Middle frontal gyrus (tissue), 1 donor: ENCODE data around the gene SH3BP1.

Experiments
- DNase-seq: peaks from one replicate; pipeline ENCODE4 v3.0.0-alpha.2; 2015; ENCODE audit warnings: low spot score; ENCODE audit errors: extremely low spot score

Gene SH3BP1

DNA sequence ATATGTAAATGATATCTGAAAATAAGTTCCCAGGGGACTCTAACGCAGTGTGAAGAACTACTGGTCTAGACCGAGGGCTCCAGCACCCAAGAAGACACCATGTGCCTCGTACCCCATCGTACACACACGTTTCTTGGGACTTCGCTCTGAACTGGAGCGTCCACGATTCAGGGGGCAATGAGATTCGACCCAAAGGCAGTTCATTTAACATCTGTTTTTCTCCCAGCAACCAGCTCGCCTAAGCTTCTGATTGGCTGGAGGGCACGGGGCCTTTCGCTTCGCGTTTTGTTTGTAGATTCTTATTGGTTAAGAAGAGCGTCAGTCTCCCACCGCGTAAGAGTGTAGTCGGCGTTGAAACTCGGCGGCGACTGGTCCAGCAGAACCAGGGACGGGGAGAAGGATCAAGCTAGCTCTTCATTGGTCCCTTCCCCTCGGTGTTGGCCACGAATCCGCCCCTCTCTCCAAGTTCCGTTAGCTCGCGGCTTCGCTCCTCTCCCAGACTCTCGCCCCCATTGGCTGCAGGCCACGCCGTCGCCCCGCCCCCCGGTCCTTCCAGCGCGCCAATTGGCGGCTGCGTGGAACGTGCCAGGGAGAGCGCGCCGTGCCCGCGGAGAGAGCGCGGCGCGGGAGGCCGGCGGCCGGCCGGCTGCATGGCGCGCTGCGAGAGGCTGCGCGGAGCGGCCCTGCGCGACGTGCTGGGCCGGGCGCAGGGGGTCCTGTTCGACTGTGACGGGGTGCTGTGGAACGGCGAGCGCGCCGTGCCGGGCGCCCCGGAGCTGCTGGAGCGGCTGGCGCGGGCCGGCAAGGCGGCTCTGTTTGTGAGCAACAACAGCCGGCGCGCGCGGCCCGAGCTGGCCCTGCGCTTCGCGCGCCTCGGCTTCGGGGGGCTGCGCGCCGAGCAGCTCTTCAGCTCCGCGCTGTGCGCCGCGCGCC is 18.9 kb downstream of the SH3BP1 start, which contains the start of gene PDXP:
PDXP (plus strand) TSS at position 591 of the 933 bp plus-strand sequence; CDS start at position 651, 60 bp downstream.
- peak; percentile 96 for DNase-seq

DNA sequence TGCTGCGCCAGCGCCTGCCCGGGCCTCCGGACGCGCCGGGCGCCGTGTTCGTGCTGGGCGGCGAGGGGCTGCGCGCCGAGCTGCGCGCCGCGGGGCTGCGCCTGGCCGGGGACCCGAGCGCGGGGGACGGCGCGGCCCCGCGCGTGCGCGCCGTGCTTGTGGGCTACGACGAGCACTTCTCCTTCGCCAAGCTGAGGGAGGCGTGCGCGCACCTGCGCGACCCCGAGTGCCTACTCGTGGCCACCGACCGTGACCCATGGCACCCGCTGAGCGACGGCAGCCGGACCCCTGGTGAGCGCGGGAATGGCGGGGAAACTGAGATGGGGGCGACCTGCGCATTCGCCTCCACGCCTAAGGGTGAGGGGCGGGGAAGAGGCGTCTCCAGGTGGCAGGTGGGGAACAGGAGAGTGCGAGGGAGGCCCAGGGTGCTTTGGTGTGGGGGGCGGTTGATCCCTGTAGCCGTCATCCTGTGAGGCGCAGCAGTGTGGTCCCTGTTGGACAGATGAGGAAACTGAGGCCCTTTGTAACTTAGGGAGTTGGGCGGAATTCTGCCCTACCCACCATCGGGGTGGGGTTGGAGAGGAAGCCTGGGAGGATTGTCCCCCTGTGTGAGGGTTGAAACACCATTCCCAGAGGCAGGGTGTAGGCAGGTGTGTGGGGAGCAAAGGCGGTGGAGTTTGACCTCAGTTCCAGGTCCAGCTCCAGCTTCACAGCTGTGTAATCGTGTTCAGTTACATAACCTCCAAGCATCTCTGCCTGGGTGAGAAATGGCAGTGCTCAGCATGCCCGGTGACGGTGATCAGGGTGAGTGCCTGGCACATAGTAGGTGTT is 19.8 kb downstream of the SH3BP1 start:
- peak; percentile 12 for DNase-seq

DNA sequence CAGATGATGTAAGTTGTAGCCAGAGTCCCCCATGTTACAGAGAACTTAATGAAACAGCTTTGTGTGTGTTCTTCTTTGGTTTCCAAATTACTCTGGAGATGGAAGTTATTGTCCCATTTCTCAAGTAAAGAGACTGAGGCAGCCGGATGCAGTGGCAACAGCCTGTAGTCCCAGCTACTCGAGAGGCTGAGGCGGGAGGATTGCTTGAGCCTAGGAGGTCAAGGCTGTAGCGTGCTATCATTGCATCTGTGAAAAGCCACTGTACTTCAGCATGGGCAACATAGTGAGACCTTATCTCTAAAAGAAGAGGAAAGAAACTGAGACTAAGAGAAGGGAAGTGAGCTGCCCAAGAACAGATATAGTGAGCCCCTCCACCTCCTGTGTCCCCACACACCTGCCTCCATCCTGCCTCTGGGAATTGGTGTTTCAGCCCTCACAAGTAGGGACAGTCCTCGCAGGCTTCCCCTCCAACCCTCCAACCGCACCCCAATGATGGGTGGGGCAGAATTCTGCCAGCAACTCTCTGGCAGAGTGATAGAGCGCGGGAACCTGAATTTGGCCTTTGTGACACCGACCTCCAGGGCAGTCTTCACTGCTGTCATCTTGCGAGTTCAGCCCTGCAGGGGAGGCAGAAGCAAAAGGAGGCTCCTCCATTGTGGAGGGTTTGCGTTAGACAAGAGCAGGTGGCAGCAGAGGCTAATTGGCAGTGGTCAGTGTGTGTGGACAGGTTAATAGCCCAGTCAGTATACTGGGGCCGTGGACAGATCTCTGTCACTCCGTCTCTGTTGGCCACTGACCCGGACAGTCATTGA is 20.6 kb downstream of the SH3BP1 start:
- DNase-seq = no peak

DNA sequence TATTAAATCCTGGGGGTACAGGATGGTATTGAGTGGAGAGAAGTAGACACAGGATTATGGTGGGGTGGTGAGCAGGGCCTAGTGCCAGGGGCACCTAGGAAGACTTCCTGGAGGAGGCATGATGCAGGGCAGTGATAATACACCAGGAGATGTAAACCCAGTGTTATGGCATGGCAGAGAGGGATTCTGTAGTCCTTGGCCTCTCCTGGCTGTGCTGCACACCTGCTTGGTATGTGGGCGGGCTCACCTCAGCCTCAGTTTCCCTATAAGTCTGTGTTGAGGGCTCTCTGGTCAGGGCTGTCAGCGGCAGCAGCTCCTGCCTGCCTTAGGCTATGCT is 21.2 kb downstream of the SH3BP1 start:
- DNase-seq = no peak

DNA sequence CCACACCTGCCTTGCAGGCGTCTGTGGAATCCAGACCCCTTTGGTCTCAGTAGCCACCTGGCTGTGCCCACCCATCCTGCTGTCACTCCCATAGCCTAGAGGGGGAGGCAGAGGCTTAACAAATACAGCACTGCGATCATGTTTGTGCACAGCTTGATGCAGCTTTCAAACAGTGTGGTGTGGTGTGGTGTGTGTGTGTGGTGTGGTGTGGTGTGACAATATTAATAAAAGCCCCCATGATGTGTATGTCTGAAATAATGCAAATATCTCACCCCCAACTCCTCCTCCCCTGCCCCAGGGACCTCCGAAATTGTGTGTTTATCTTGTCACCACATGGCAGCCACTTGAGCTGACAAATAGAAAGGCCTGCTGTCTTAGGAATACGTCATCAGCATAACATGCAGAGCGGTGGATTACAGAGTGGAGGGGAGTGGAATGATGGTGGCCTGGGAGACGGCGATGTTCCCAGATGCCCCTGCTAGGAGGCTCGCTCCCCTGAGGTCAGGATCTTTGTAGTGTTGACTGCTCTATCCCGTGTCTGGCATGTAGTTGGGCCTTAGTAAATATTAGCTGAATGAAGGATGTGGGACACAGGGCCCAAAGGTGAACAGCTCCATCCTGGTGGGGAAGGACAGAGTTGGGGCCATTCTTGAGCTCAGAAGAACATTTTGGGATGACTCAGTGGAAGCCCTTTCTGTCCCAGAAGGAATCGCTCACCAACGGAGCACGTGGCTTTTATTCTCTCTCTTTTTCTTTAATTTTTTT is 21.9 kb downstream of the SH3BP1 start:
- DNase-seq = no peak

DNA sequence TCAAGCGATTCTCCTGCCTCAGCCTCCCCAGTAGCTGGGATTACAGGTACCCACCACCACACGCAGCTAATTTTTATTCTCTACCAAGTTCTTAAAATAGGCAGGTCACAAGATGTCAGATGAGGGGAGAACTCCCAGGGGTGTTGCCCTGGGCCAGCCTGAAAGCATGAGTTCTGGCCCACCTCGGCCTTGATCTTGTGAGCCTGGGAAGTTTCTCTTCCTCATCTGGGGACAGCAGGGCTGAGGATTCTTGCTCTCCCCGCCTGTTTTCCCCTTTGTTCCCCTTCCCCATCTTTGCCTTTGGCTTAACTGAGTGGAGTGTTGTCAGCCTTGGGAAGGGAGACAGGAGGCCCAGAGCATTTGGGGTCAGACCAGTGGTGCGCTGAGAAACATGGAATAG is 22.6 kb downstream of the SH3BP1 start:
- DNase-seq = no peak

DNA sequence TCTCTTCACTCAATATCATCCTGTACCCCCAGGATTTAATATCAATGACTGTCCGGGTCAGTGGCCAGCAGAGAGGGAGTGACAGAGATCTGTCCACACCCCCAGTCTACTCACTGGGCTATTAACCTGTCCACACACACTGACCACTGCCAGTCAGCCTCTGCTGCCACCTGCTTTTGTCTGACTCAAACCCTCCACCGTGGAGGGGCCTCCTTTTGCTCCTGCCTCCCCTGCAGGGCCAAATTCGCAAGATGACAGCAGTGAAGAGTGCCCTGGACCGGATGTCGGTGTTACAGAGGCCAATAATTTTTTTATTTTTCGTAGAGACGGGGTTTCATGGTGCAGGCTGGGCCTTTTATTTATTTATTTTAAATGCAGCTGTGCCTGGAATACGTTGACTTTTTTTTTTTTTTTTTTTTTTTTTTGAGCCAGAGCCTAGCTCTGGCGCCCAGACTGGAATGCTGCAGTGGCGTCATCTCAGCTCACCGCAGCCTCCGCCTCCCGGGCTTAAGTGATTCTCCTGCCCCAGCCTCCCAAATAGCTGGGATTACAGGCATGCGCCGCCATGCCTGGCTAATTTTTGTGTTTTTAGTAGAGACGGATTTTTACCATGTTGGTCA is 24.2 kb downstream of the SH3BP1 start:
- no peak for DNase-seq

DNA sequence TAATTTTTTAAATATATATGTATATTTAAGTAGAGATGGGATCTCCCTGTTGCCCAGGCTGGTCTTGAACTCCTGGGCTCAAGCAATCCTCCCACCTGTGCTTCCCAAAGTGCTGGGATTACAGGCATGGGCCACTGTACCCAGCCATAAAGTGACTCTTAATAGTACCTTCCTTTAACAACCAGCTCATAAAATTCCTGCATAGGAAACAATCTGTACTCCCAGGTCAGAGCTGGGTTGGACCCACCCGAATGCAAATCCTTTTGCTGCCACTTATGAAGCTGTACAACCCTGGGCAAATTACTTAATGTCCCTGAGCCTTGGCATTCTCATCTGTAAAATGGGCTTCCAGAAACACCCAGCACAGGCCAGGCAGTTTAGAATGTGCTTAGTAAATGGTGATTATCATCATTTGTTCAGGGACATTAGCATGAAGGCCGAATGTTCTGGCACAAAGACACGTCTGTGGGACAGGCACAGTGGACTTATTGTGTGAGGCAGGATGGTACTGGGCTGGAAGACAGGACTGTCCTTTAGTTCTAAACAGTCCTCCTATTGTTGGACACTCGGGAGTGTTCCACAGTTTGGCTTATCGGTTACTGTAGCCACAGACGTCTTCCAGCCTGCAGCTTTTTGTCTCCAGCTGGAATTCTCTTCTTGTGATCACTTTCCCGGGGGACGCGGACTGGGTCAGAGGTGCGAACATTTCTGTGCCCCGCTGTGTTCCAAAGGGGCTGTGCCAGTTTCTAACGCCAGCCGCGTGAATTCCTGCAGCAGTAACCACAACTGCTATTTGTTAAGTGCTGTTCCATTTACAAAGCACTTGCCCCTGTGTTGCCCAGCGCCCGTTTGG is 25.0 kb downstream of the SH3BP1 start:
- DNase-seq = peak; percentile 70

DNA sequence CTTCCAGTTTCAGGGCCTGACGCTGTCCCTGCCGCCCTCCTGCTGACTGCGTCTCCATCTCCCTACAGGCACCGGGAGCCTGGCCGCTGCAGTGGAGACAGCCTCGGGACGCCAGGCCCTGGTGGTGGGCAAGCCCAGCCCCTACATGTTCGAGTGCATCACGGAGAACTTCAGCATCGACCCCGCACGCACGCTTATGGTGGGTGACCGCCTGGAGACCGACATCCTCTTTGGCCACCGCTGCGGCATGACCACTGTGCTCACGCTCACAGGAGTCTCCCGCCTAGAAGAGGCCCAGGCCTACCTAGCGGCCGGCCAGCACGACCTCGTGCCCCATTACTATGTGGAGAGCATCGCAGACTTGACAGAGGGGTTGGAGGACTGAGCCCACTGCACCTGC is 26.0 kb downstream of the SH3BP1 start:
- DNase-seq = no peak

DNA sequence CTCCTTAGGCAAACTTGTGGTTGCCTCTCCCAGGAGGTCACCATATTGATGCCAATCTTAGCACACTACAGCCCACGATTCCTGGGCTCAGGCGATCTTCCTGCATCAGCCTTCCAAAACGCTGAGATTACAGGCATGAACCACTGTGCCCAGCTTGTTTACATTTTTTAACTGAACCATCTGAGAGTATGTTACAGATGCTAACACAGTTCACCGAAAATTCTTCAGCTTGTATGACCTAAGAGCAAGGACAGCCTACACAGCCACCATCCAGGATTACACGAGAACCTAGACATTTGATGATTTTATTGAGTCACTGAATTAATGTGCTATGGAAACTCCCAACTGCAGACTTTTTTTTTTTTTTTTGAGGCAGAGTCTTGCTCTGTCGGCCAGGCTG is 30.1 kb downstream of the SH3BP1 start:
- DNase-seq = no peak

DNA sequence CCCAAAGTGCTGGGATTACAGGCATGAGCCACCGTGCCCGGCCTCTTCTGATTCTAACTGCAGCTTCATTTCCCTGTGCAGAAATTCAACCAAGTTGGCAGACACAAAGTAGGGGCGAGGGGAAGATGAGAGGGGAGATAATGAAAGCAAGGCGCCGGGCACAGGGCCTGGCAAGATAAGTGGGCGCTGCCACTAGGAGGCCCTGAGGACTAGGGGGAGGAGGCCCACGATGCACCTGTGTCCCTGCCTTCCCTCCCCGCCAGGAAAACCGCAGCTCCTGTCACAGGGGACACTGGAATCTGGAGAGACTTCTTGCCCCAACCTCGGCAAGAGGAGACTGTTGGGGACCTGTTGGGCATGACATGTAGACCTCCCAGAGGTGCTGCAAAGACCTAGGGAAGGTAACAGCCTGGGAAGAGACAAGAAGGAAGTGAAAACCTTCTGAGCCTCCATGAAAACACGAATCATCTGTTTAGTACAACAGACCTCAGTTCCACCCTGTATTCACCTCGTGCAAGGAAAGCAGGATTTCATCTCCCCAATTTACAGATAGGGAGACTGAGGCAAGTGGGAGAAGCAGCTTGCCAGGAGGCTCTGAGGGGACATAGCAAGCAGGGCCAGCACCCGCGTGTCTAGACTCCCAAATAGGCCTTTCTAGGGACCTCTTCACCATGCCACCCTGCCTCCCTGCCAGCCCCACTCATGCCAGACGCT is 32.9 kb downstream of the SH3BP1 start:
- no peak for DNase-seq

DNA sequence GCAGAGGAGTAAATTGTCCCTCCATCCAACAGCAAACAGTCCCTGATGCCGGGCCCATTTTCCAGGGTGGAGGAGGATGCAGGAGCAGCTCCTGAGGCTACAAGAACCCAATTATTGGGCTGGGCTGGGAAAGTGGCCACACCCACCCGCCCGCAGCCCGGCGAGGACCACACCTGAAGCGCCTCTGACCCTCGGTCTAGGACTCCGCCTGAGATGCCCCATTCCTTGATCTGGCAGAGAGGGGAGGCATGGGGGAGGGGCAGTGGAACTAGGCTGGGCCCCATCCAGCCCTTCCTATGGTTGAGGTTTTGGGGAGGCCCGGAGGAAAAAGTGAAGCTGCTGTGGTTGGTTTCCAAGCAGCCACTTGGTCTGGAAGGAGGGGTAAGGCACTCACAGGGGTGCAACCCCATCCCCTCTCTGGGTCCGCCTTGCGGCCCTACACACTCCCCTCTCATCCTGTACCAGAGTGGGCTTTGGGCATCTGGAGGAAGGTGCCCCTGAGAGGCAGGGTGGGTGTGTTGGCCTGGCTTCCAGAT is 33.5 kb downstream of the SH3BP1 start:
- no peak for DNase-seq

DNA sequence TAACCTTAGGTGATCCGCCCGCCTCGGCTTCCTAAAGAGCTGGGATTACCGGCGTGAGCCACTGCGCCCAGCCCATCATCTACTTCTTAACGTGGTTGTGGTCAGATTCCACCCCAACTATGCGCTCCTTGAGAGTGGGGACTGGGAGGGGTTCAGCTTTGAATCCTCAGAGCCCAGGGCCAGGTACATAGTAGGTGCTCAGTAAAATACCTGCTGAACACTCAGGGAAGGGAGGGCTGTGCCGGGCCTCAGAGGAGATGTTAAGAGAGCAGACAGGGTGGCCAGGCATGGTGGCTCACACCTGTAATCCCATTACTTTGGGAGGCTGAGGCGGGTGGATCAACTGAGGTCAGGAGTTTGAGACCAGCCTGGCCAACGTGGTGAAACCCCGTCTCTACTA is 34.8 kb downstream of the SH3BP1 start:
- DNase-seq = no peak

DNA sequence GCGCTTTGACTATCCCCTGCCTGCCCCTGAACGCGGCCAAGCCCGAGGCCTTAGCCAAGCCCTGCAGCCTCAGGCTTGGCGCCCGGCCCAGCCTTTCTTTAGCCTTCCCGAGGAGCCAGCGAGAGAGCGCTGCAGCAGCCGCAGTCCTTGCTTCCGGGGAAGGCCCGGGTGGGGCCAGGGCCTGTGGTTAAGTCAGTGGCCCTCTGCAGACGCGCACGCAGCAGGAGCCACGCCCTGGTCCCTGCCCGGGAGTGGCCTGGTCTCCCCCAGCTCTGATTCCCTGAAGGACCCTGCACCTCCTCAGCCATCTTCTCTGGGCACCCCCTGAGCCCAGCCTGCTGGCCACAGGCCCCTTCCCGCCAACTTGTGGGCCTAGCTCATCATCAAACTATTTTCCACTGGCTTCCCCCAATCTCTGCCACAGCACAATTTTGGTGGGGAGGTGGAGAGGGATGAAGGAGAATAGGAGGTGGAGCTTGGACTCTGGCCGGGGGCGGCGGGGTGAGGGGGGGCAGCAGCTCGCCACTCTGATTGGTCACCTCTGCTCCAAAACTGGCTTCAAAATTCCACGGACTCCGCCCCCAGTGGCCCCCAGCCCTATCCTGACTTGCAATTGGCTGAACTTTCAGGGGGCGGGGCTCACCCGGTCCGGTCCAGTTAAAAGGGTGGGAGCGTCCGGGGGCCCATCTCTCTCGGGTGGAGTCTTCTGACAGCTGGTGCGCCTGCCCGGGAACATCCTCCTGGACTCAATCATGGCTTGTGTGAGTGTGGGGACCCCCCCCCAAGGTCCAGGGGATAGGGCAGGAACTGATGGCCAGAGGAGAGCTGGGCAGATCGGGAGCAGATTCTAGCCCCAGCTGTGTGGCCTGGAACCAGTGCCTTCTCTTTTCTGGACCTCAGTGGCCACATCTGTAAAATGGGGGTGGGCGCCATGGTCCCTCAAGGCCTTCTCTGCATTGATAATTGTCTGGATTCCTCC is 35.8 kb downstream of the SH3BP1 start, which contains the start of gene LGALS1:
LGALS1 (plus strand) TSS at position 686 of the 979 bp plus-strand sequence; CDS start at position 753, 67 bp downstream.
- peak; percentile 70 for DNase-seq

DNA sequence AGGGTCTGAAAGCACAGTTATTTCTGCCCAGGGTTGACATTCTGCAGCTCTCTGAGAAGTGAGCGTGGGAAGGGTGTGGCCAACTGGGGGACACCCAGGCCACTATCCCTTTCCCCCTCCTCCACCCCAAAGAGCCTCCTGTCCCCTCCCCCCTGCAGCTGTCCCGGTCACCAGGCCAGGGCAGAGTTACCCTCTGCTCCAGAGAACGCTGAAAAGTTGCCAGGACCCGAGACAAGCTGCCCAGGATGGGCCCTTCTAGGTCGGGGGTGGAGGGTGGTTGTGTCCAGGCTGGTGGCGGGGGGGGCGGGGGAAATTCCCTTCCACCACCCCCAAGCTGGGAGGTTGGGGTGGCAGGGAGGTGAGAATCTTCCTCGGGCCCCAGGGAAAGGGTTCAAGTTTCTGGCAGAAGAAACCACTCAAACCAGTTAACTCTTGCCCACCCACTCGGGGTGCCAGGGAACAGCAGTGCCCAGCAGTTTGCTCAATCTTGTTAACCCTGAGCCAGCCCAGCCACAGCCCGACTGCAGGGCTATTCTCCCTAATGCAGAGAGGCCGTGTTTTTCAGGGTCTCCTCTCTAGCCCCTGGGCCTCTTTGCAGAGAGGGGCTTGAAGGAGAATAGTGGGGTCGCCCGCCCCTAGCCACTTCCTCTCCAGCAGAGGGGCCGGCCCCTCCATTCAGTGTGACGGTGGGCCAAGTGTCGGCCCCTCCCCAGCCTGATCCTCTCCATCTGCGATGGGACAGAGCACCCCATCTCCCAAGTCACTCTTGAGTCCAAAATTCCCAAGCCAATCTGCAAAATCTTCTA is 36.7 kb downstream of the SH3BP1 start:
- no peak for DNase-seq
